Effector CD8-positive, alpha-beta T cell (primary cell): Measurements from ENCODE around the gene CHD1L.
A peak's percentile ranks its signal among the peaks of the same experiment; 100 is the strongest.
"Not testable (repeated sequence)": the region's sequence is repeated elsewhere in the genome, so short reads cannot be mapped to it uniquely, and the experiment has no call there.

Source experiments
- DNase-seq: peaks from one replicate; lab custom pipeline; 2025; lab: John Stamatoyannopoulos, UW

Gene CHD1L

DNA sequence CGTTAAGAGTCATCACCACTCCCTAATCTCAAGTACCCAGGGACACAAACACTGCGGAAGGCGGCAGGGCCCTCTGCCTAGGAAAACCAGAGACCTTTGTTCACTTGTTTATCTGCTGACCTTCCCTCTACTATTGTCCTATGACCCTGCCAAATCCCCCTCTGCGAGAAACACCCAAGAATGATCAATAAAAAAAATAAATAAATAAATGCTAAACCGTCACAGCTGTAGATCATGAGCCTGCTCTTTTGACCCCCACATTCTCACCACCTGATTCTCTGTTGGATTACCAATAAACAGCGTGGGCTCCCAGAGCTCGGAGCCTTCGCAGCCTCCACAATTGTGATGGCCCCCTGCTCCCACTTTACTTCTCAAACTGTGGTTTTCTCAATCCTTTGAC is 8.6 kb upstream of the CHD1L start:
- DNase-seq = not testable (repeated sequence)

DNA sequence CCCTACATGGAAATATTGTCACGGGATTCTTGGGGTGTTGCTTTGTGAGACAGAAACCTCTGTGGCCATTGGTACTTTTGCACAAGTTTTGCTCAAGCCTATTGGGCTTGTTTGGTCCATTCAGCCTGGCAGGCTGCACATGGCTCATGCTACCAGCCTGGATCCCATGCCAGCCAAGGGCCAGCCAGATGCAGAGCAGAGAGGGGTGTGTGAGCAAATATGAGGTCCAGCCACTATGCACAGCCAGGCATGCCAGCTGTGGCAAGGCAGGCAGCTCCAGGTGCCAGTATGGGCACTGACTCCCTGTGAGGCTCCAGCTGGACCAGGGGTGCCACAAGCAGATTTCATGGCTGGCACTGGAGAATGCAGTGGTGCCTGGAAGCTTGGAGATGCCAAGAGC is 6.7 kb upstream of the CHD1L start:
- DNase-seq = no peak

- DNase-seq = no peak
Observed at GRCh38 chr1:147236448-147236847, 6.0 kb upstream of the CHD1L start.

- no peak for DNase-seq
Observed at GRCh38 chr1:147236959-147237791, 5.3 kb upstream of the CHD1L start.

- no peak for DNase-seq
Observed at GRCh38 chr1:147238053-147238902, 4.2 kb upstream of the CHD1L start.

- no peak for DNase-seq
Observed at GRCh38 chr1:147238925-147239820, 3.3 kb upstream of the CHD1L start.

DNA sequence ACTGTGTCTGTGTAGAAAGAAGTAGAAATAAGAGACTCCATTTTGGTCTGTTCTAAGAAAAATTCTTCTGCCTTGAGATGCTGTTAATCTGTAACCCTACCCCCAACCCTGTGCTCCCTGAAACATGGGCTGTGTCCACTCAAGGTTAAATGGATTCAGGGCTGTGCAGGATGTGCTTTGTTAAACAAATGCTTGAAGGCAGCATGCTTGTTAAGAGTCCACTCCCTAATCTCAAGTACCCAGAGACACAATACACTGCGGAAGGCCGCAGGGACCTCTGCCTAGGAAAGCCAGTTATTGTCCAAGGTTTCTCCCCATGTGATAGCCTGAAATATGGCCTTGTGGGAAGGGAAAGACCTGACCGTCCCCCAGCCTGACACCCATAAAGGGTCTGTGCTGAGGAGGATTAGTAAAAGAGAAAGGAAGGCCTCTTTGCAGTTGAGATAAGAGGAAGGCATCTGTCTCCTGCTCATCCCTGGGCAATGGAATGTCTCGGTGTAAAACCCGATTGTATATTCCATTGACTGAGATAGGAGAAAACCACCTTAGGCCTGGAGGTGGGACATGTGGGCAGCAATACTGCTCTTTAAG is 2.3 kb upstream of the CHD1L start:
- not testable (repeated sequence) for DNase-seq

GRCh38 chr1:147241934-147242448 is 493 bp upstream of the CHD1L start:
- no peak for DNase-seq

DNA sequence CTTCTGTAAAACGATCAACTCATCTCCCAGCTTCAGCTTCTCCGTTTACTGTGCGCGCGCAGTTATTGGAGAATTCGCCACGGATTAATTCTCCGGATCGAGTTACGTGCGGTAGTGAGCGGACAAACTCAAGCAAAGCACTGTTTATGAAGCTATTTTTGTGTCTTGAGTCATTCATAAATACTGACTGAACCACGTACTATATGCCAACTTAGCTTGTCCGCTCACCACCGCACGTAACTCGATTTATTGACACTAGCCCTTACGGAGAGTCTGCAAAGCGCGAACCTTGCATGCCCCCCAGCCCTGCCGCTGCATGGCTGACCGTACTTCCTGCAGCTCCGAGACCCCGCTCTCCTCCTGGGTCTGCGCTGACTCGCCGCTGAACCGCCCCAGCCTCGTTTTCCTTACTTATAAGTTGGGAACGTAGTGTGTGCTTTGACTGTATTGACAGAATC is 773 bp downstream of the CHD1L start:
- peak; percentile 11 for DNase-seq

- no peak for DNase-seq
Observed at GRCh38 chr1:147243841-147244240, 1.4 kb downstream of the CHD1L start.

- no peak for DNase-seq
Observed at GRCh38 chr1:147245129-147245528, 2.6 kb downstream of the CHD1L start.

- DNase-seq = no peak
Observed at GRCh38 chr1:147245586-147246021, 3.1 kb downstream of the CHD1L start.

GRCh38 chr1:147246044-147246690 is 3.7 kb downstream of the CHD1L start:
- DNase-seq = no peak

GRCh38 chr1:147246910-147247655 is 4.6 kb downstream of the CHD1L start:
- DNase-seq = no peak

GRCh38 chr1:147247656-147248238 is 5.3 kb downstream of the CHD1L start:
- DNase-seq = no peak

DNA sequence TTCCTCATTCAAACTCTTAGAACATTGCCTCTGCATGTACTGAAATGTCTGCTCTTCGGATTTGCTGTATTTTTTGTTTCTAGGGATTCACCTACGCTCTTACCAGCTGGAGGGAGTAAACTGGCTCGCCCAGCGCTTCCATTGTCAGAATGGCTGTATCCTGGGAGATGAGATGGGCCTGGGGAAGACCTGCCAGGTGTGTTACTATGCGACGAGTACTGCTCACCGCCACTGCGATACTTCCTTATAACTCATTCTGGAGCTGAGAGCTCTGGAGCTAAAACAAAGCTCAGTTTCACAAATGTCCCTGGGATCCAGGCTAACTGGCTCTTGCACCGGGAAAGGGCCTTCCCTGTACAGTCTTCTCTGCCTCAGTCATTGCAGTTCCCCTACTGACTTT is 10.1 kb downstream of the CHD1L start:
- DNase-seq = no peak

- DNase-seq = no peak
Observed at GRCh38 chr1:147260956-147261355, 18.5 kb downstream of the CHD1L start.

- no peak for DNase-seq
Observed at GRCh38 chr1:147264158-147264768, 21.8 kb downstream of the CHD1L start.

- DNase-seq = no peak
Observed at GRCh38 chr1:147266381-147266780, 23.9 kb downstream of the CHD1L start.
